LoVo (cell line): ENCODE data around the gene NPHP1.
"Not testable (repeated sequence)": the region's sequence is repeated elsewhere in the genome, so short reads cannot be mapped to it uniquely, and the experiment has no call there.

Experiments
- DNase-seq: peaks from one replicate; pipeline ENCODE4 v3.0.0-alpha.2; 2016; ENCODE audit warnings: low spot score

Gene NPHP1

DNA sequence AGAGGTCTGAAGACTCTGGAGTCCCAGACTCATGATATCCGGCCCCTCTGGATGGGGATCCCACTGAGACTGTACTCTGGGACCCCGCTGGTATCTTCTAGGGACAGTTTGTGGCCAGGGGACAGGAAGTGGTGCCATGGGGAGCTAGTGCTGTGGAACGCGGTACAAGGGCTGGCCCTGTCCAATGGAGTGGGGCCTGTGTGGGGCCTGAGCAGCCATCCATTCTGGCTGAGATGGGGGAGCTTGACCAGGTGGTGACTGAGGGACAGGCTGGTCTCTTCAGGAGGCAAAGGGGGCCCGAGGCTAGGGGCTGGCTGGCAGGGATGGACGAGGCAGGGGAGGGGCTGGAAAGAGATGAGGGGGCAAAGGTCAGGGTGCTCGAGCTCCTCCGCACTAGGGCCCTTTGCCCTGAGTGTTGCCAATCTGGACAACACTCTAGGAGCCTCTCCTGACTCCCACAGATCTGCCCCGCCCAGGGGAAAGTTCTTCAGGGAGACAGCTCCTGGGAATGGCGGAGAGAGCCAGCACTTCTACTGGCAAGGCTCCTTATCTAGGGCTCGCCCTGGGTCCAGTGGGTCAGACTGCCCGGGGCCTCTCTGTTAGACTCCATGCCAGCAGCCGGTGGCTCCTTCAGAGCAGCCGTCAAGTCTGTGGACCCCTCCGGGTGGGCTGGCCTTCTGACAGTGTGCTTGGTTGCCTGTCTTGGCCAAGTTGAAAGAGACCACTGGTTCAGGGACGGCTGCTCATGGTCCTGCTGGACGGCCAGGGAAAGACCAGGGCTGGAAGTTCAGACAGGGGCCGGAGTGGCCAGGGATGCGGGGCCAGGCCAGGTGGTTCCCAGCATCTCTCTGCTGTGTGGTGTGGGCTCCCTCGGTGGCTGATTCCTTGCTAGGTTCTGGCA is 101.5 kb downstream of the NPHP1 start:
- peak; percentile 47 for DNase-seq

- no peak for DNase-seq
Observed at GRCh38 chr2:110101901-110102803, 102.7 kb downstream of the NPHP1 start.

DNA sequence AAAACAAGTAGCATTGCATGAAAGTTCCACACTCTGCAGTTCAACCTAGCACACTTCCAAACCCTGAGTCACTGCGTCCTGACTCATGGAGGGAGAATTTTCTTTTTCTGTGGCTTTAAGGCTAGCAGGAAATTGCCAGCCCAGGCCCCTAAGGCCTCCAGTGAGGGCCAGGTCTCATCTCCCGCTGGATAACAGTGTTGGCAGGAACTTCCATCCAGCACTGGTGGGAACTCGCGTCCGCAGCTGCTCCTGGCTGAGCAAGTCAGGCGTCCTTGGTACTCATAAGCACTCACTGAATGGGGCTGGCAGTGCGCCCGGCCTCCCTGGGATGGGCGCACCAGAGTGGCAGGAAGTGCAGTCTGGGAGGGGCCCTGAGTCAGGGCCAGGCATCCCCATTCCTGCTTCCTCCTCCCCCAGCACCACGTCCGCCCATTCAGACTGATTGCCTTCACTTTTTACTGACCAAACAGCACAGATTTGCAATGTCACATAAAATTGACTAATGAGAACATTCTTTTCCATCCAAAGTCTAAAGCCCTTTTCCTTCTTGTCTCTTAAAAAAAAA is 103.5 kb downstream of the NPHP1 start:
- DNase-seq: peak; percentile 94

GRCh38 chr2:110100880-110101279 is 103.9 kb downstream of the NPHP1 start:
- not testable (repeated sequence) for DNase-seq

- DNase-seq: no peak
Observed at GRCh38 chr2:110100480-110100879, 104.3 kb downstream of the NPHP1 start.

DNA sequence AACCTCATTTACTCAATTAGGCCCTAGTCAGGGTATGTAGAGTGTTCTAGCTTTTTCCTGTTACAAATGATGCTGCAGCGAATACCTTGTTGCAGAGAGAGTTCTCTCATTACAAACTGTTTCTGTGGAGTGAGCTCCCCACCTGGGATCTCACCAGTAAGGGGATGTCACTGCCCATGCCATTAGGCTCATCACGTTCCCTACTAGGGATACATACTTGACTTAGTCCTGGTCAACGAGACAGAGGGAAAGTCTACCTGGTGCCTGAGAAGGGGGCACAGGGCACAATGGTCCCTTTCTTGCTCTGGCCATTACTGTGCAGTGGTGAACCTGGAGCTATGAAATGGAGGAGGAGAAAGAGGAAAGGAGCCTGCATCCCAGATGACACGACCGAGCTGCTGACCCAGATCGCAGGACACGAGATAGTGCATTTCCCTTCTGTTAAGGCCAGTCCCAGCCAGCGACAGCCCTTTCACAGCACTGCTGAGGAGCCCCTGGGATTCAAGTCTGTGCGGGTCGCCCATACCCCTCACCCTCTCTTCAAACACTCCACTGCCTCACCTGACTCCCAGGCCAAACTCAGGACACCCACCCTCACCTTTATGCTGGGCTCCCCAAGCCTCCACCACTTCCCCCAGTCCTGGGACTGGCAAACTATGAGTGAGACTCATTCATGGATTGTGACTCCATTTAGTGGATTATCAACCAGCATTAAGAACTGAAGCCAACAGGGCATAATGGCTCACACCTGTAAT is 105.2 kb downstream of the NPHP1 start:
- no peak for DNase-seq

DNA sequence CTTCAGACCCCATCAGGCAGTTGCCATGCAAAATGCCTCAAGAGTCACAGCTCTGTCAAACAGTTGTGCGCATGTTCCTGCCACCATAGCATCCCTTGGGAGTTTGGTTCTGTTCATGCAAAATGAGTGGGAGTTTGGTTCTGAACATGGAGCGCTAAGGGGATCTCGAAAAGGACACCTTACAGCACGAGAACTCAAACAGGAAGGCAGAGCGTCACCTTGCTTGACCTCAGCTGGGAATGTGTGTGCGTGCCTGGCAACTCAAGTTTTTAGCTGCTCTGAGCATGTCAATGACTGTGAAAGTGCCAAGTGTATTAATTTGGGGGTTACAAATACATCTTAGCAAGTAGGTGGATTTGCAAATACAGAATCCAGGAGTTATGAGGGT is 105.8 kb downstream of the NPHP1 start:
- DNase-seq: no peak

DNA sequence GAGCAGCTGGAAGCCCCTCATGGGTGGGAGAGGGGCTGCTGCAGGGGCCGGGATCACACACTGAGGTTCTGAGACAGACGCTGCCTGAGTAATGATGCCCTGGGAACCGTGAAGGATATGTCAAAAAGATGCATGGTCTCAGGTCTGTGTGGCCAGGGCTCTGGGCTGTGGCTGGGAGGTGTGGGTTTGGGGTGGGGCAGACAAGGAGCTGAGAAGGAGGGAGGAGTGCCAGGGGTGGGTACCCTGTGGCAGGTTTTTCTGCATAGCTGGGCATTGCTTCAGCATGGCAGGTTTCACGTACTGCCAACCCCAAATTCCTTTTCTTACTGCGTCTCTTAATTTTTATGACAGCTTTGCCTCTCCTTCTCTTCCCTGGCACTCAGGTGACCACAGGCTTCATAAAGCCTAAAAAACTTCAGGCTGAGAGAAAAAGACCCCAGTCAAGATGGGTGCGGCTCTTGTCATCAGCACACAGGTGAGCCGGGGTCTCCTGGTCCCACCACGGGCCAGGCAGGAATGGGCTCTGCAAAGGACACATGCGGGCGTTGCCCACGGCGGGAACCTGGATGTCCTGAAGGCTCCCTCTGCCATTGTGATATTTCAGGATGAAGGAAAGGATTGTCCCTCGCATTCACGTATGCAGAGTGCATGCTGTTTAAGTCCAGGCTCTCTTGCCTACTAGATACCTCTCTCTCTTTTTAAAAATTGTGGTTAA is 107.2 kb downstream of the NPHP1 start:
- no peak for DNase-seq

DNA sequence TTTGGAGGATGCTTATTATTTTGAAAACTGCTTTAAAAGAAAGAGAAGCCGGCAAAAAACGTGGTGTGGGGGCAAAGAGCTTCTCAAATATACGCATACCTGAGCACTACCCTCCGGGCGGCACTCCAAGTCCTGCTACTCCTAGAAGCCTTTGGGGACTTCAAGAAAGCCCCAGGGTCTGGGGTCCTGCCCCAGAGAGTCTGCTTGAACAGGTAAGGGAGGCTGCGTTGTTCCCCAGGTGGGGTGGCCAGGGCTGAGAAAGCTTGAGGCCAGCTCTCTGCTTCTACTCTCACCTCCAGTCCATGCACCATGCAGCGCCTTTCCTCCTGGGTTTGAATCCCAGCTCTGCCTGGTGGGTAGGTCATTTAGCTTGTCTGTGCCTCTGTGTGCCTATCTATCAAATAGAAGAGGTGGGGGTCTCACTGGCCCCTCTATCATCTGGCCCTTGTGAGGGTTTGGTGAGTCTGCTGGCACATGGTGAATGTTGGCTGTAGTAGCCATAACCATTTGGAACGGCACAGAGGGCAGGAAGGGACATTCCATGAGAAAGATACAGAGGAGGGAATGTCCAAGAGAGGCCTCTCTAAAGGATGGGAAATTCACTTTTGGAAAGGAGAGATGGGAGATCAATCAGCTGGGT is 108.7 kb downstream of the NPHP1 start:
- no peak for DNase-seq

DNA sequence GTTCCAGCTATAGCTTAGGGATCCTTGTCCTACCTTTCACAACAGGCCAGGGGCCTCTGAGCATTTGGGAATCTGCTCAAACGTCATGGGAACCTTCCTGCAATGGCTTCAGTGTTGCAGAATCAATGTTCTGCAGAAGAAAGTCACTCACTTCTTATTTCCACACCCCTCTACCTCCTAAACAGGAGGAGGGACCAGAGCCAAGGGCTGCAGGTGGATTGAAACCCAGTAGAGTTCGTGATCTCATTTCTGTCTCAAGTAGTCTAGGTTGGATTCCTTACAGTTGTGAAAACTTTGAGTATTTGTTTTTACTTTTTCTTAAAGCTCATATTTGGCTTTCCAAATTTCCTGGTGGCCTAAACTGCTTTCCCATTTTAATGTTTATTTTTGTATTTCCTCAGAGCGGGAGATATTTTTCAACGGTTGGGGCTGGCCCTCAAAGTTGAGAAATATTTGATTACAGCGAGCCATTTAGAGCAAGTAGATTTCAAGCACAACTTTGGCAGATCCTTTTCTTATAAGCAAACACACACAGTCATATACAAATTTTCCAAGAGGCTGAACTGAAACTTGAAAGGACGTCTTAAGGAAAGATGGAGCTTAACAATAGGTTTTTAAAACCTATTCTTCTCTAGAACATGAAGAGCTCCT is 109.8 kb downstream of the NPHP1 start:
- DNase-seq: not testable (repeated sequence)

GRCh38 chr2:110093924-110094323 is 110.9 kb downstream of the NPHP1 start:
- not testable (repeated sequence) for DNase-seq

DNA sequence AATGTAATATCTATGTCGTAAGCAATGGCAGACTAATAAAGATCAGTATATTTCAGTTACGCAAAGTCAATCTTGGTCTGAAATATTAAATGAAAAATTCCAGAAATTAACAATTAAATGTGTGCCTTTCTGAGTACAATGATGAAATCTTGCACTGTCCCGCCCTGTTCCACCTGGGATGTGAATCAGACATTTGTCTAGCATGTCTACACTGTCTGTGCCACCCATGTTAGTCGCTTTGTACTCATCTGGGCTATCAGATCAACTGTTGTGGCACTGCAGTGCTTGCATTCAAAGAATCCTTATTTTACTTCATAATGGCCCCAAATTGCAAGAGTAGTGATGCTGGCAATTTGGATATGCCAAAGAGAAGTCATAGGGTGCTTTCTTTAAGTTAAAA is 114.6 kb downstream of the NPHP1 start:
- DNase-seq: not testable (repeated sequence)

- DNase-seq: not testable (repeated sequence)
Observed at GRCh38 chr2:110083757-110084156, 121.1 kb downstream of the NPHP1 start.

DNA sequence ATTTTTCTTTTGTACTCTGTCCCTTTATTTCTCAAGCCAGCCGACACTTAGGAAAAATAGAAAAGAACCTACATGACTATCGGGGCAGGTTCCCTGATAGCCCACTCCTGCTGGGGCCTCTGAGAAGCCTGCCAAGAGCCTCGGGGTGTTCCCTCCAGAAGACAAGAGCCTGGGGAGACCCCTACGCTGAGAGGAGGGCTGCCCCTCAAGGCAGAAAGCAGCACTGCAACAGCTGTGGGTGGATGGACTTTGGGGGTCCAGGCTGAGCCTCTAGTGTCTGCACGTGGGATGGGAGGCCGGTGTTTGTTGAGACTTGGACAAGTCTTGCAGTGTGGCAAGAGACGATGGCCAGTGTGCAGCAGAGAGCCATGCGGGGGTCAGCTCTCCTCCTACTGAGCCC is 121.7 kb downstream of the NPHP1 start:
- not testable (repeated sequence) for DNase-seq

GRCh38 chr2:110078104-110078503 is 126.7 kb downstream of the NPHP1 start:
- not testable (repeated sequence) for DNase-seq

DNA sequence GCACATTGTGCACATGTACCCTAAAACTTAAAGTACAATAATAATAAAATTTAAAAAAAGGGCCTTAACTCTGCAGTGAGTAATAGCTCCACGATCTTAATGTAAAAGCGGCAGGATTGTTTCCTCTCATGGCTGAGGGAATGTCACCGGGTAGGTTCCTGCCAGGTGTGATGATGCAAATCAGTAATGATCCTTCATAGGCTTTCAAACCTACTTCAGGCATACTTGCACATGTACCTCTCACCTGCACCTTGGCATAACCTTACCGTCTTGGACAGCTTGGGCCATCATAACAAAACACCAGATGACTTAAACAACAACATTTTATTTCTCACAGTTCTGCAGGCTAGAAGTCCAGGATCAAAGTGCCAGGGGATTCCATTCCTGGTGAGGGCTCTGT is 128.9 kb downstream of the NPHP1 start:
- not testable (repeated sequence) for DNase-seq
